HCT116 (cell line): Measurements from ENCODE around the gene CLEC4G. TPM values are rescaled to one million over a fixed set of nuclear protein-coding genes. Genes with fewer than 3 reads are reported as not detected.

ENCODE experiments used
- ATAC-seq: fragments of 200-7000 bp; cut with Tn5 transposase; 2 replicates; pipeline ENCODE4 v1.9.1; 2020; ENCODE audit warnings: mild to moderate bottlenecking, moderate library complexity
- BruUV-seq: library from RNA; stranded (reverse); fragments of 400-500 nt; replicated peaks from 2 replicates; lab custom pipeline; 2021; lab: Mats Ljungman, UMichigan
- CTCF ChIA-PET: fragments of 300-600 bp; sonication (Branson Sonifier 250); formaldehyde crosslinking; loops from one replicate; lab custom pipeline; 2021; ENCODE audit warnings: antibody characterized with exemption; lab: Charles Lee
- POLR2A ChIA-PET: fragments of 300-600, 350-600 bp; sonication (Branson Sonifier 250); formaldehyde crosslinking; loops from one replicate; lab custom pipeline; 2021; ENCODE audit warnings: antibody characterized with exemption; lab: Charles Lee
- RAD21 ChIA-PET, 2 experiments: fragments of 300-600 bp; sonication (Branson Sonifier 250); formaldehyde crosslinking; loops; one replicate each; lab custom pipeline; 2023; ENCODE audit warnings: low total read pairs in 2 of 2; ENCODE audit not compliant: uncharacterized antibody in 2 of 2, unreplicated experiment in 2 of 2, low non-redundant PET in 1 of 2; lab: Charles Lee
- DNase-seq: peaks from one replicate; pipeline ENCODE4 v3.0.0-alpha.2; 2010; ENCODE audit warnings: low read depth, low spot score
- H2AFZ ChIP-seq: fragments of 200-600 bp; shearing (Covaris generic), sonication (generic); 2 replicates; pipeline ENCODE4 v1.6.1; 2017; ENCODE audit warnings: low read depth, mixed run types, mixed read lengths, antibody characterized with exemption, low read length; ENCODE audit not compliant: poor library complexity, severe bottlenecking
- H3K27ac ChIP-seq: 2 replicates; pipeline ENCODE4 v1.5.1; 2012; ENCODE audit warnings: low read depth, low read length
- H3K27me3 ChIP-seq: fragments of 200-600 bp; sonication (generic); 2 replicates; pipeline ENCODE4 v1.6.1; 2016; ENCODE audit warnings: mixed run types, low read length, mixed read lengths; ENCODE audit not compliant: insufficient read depth
- H3K36me3 ChIP-seq, 2 experiments: fragments of 200-500 bp in 1 of 2; fragments of 200-600 bp in 1 of 2; sonication (Bioruptor generic) in 1 of 2; sonication (generic) in 1 of 2; 2 replicates each; pipeline versions ENCODE4 v1.5.1 to v1.6.1; 2014 to 2016; ENCODE audit warnings: low read length in 2 of 2, inconsistent platforms in 1 of 2, mixed read lengths in 1 of 2, mixed run types in 1 of 2; ENCODE audit not compliant: insufficient read depth in 2 of 2, control insufficient read depth in 1 of 2
- H3K4me1 ChIP-seq, 2 experiments: fragments of 200-600 bp in 1 of 2; sonication (generic) in 1 of 2; 2 replicates each; pipeline versions ENCODE4 v1.5.1 to v1.6.1; 2012 to 2017; ENCODE audit warnings: low read length in 2 of 2, inconsistent platforms in 1 of 2, mild to moderate bottlenecking in 1 of 2, mixed read lengths in 1 of 2, mixed run types in 1 of 2, moderate library complexity in 1 of 2; ENCODE audit not compliant: insufficient read depth in 2 of 2, control insufficient read depth in 1 of 2
- H3K4me2 ChIP-seq: fragments of 200-600 bp; sonication (generic); 2 replicates; pipeline ENCODE4 v1.6.1; 2017; ENCODE audit warnings: mixed run types, low read length, mixed read lengths
- H3K4me3 ChIP-seq, 2 experiments: fragments of 200-600 bp in 1 of 2; sonication (generic) in 1 of 2; replicated peaks in 1 of 2; 2 replicates each; pipeline ENCODE4 v1.5.1; 2011 to 2016; ENCODE audit warnings: low read length in 2 of 2, control low read depth in 1 of 2, low read depth in 1 of 2, mild to moderate bottlenecking in 1 of 2, mixed read lengths in 1 of 2, mixed run types in 1 of 2
- H3K79me2 ChIP-seq: fragments of 200-600 bp; sonication (generic); 2 replicates; pipeline ENCODE4 v1.6.1; 2017; ENCODE audit warnings: mild to moderate bottlenecking, mixed run types, low read length, moderate library complexity, mixed read lengths; ENCODE audit not compliant: insufficient read depth
- H3K9ac ChIP-seq: fragments of 200-600 bp; sonication (generic); 2 replicates; pipeline ENCODE4 v1.6.1; 2016; ENCODE audit warnings: low read length, mixed read lengths
- H3K9me2 ChIP-seq: fragments of 200-600 bp; sonication (generic), shearing (Covaris generic); 2 replicates; pipeline ENCODE4 v1.6.1; 2017; ENCODE audit warnings: mixed run types, mild to moderate bottlenecking, moderate library complexity; ENCODE audit not compliant: insufficient read depth
- H3K9me3 ChIP-seq, 2 experiments: fragments of 200-500 bp in 1 of 2; fragments of 200-600 bp in 1 of 2; sonication (Bioruptor generic) in 1 of 2; sonication (generic) in 1 of 2; 2 replicates each; pipeline ENCODE4 v1.6.1; 2014 to 2017; ENCODE audit warnings: low read length in 2 of 2, mixed read lengths in 2 of 2, inconsistent platforms in 1 of 2, low read depth in 1 of 2, mild to moderate bottlenecking in 1 of 2, mixed run types in 1 of 2, moderate library complexity in 1 of 2; ENCODE audit not compliant: control insufficient read depth in 1 of 2, insufficient read depth in 1 of 2
- H4K20me1 ChIP-seq: fragments of 200-600 bp; sonication (generic), shearing (Covaris generic); 2 replicates; pipeline ENCODE4 v1.6.1; 2017; ENCODE audit warnings: mixed run types, mild to moderate bottlenecking, moderate library complexity; ENCODE audit not compliant: insufficient read depth
- ATF3 ChIP-seq: IDR thresholded peaks from 2 replicates; pipeline ENCODE4 v1.6.1; 2012
- CEBPB ChIP-seq: IDR thresholded peaks from 2 replicates; pipeline ENCODE4 v1.6.1; 2012; ENCODE audit warnings: low read depth
- CTCF ChIP-seq, 3 experiments: fragments of 200-600 bp in 1 of 3; sonication (generic) in 1 of 3; IDR thresholded peaks in 2 of 3; conservative IDR thresholded peaks in 1 of 3; 2 replicates each; pipeline ENCODE4 v1.5.1; 2012 to 2017; ENCODE audit warnings: low read depth in 2 of 3, low read length in 2 of 3, antibody characterized with exemption in 1 of 3, borderline replicate concordance in 1 of 3, control low read depth in 1 of 3, mild to moderate bottlenecking in 1 of 3, mixed read lengths in 1 of 3, mixed run types in 1 of 3, moderate library complexity in 1 of 3; ENCODE audit not compliant: insufficient read depth in 1 of 3
- FOSL1 ChIP-seq: IDR thresholded peaks from 2 replicates; pipeline ENCODE4 v1.6.1; 2012; ENCODE audit warnings: low read depth
- JUND ChIP-seq: IDR thresholded peaks from 2 replicates; pipeline ENCODE4 v1.6.1; 2012
- SIN3A ChIP-seq: IDR thresholded peaks from 2 replicates; pipeline ENCODE4 v1.6.1; 2012; ENCODE audit warnings: low read depth
- SRF ChIP-seq: IDR thresholded peaks from 2 replicates; pipeline ENCODE4 v1.6.1; 2012; ENCODE audit warnings: low read depth
- TCF7L2 ChIP-seq: IDR thresholded peaks from 2 replicates; pipeline ENCODE4 v1.7.0; 2011; ENCODE audit warnings: borderline replicate concordance, inconsistent platforms; ENCODE audit not compliant: insufficient read depth, insufficient read length; ENCODE audit errors: extremely low read depth
- ZFX ChIP-seq: fragments of 450-650 bp; IDR thresholded peaks from 2 replicates; pipeline ENCODE4 v1.6.1; 2017
- ZNF274 ChIP-seq: fragments of 200-500 bp; sonication (Bioruptor generic); IDR thresholded peaks from 2 replicates; pipeline ENCODE4 v1.6.1; 2014; ENCODE audit warnings: mild to moderate bottlenecking, low read depth, low read length, inconsistent platforms
- intact Hi-C: fragments of 100-400 bp; cut with micrococcal nuclease; formaldehyde crosslinking; loops from 2 replicates; pipeline ENCODE4 v1.10.0; 2022
- total RNA-seq: library from RNA; stranded (reverse); gene quantifications from one replicate; pipeline ENCODE4 v1.2.1, GENCODE V29; 2021; ENCODE audit not compliant: unreplicated experiment
- TF ChIP-seq, protein P1 (sequence below): IDR thresholded peaks from 2 replicates; pipeline ENCODE4 v1.6.1; 2011; ENCODE audit warnings: mild to moderate bottlenecking, low read length, moderate library complexity; ENCODE audit not compliant: insufficient replicate concordance; ENCODE audit errors: extremely low read depth
- TF ChIP-seq, protein P2 (sequence below): IDR thresholded peaks from 2 replicates; pipeline ENCODE4 v1.6.1; 2012

Gene CLEC4G
- total RNA-seq, 1 experiment from 2014 or later = not detected

DNA sequence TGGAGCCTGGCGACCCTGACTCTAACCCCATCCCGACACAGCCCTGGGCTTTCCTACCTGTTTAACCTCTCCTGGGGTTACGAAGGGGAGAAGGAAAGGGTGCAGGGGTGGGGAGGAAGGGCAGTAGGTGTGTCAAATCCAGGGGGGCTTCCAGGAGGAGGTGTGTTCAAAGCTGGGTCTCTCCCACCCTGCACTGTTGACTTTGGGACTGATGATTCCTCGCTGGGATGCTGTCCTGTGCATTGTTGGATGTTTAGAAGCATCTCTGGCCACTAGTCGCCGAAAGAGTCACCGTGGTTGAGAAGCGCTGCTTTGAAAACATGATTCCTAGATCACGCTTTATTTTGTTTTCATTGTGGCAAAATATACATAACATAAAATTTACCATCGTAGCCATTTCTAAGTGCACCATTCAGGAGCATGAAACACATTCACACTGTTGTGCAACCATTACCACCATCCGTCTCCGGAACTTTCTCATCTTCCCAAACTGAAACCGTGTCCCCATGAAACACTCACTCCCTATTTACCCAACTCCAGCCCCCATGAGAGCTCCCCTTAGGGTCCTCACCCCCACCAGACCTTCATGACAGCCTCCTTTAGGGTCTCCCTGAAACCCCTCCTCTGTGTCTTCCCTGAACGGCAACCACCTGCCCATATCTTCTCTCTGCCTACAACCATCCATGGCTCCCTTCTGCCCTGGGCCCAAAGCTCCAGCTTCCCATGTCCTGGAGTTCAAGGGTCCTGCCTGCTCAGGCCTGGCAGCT is 25.5 kb downstream of the CLEC4G start:
- no peaks in the 10 kb centered on the region for H3K9me3 ChIP-seq
- no peaks in the 10 kb centered on the region for H3K4me1 ChIP-seq
- no peak overlapping the region for H3K4me3 ChIP-seq
- RAD21 ChIA-PET = no interaction called here
- POLR2A ChIA-PET = no interaction called here
- no peak overlapping the region for H3K4me2 ChIP-seq
- CTCF ChIA-PET = no interaction called here
- no peak overlapping the region for H3K9ac ChIP-seq
- intact Hi-C loops = no loop called here
- no peaks in the 10 kb centered on the region for H4K20me1 ChIP-seq
- no peaks in the 10 kb centered on the region for H3K27me3 ChIP-seq
- H3K36me3 ChIP-seq = no peaks in the 10 kb centered on the region
- H3K9me2 ChIP-seq = no peaks in the 10 kb centered on the region
- no peak for ATAC-seq
- H2AFZ ChIP-seq = no peak overlapping the region
- TF ChIP-seq ATF3 = no peak
- no peak for TF ChIP-seq CEBPB
- no peak for TF ChIP-seq FOSL1
- no peak for TF ChIP-seq CTCF (IDR thresholded peaks at IDR 0.05 in 2 of 3, conservative IDR thresholded peaks at IDR 0.05 in 1 of 3; ENCODE audit: borderline replicate concordance in 1 of 3, insufficient read depth in 1 of 3, low read depth in 2 of 3, low read length in 2 of 3)
- no peak for TF ChIP-seq SRF
- TF ChIP-seq, protein P1, sequence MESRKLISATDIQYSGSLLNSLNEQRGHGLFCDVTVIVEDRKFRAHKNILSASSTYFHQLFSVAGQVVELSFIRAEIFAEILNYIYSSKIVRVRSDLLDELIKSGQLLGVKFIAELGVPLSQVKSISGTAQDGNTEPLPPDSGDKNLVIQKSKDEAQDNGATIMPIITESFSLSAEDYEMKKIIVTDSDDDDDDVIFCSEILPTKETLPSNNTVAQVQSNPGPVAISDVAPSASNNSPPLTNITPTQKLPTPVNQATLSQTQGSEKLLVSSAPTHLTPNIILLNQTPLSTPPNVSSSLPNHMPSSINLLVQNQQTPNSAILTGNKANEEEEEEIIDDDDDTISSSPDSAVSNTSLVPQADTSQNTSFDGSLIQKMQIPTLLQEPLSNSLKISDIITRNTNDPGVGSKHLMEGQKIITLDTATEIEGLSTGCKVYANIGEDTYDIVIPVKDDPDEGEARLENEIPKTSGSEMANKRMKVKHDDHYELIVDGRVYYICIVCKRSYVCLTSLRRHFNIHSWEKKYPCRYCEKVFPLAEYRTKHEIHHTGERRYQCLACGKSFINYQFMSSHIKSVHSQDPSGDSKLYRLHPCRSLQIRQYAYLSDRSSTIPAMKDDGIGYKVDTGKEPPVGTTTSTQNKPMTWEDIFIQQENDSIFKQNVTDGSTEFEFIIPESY = no peak
- no peak for TF ChIP-seq SIN3A
- TF ChIP-seq, protein P2, sequence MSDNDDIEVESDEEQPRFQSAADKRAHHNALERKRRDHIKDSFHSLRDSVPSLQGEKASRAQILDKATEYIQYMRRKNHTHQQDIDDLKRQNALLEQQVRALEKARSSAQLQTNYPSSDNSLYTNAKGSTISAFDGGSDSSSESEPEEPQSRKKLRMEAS = no peak
- TF ChIP-seq ZFX = no peak
- TF ChIP-seq TCF7L2 = no peak
- TF ChIP-seq ZNF274 = no peak
- TF ChIP-seq JUND = no peak
- H3K79me2 ChIP-seq = no peaks in the 10 kb centered on the region
- no TSS peak for BruUV-seq
- DNase-seq = no peak
- no peak overlapping the region for H3K27ac ChIP-seq
